NCI-H1436 treated with DMSO at 0.1 percent for 48 hours (cell line): ENCODE data around the gene UBE2H.
"Not testable (repeated sequence)": the region's sequence is repeated elsewhere in the genome, so short reads cannot be mapped to it uniquely, and the experiment has no call there.

Source experiments
- DNase-seq: peaks from one replicate; lab custom pipeline; 2025; lab: John Stamatoyannopoulos, UW

The UBE2H gene

GRCh38 chr7:129872054-129872453 lies 80.7 kb downstream of the UBE2H start:
- no peak for DNase-seq

GRCh38 chr7:129870668-129871067 lies 82.1 kb downstream of the UBE2H start:
- DNase-seq: no peak

- no peak for DNase-seq
Observed at GRCh38 chr7:129866251-129866650, 86.5 kb downstream of the UBE2H start.

- no peak for DNase-seq
Observed at GRCh38 chr7:129865925-129866201, 86.9 kb downstream of the UBE2H start.

- DNase-seq: no peak
Observed at GRCh38 chr7:129865093-129865924, 87.5 kb downstream of the UBE2H start.

GRCh38 chr7:129864676-129865075 lies 88.1 kb downstream of the UBE2H start:
- not testable (repeated sequence) for DNase-seq

GRCh38 chr7:129864042-129864441 lies 88.7 kb downstream of the UBE2H start:
- DNase-seq: no peak

GRCh38 chr7:129862682-129863081 lies 90.1 kb downstream of the UBE2H start:
- no peak for DNase-seq

GRCh38 chr7:129860784-129861183 lies 92.0 kb downstream of the UBE2H start:
- not testable (repeated sequence) for DNase-seq

- no peak for DNase-seq
Observed at GRCh38 chr7:129859183-129859582, 93.6 kb downstream of the UBE2H start.

- no peak for DNase-seq
Observed at GRCh38 chr7:129858490-129858889, 94.3 kb downstream of the UBE2H start.

- DNase-seq: no peak
Observed at GRCh38 chr7:129857313-129857712, 95.4 kb downstream of the UBE2H start.

GRCh38 chr7:129855935-129856717 lies 96.6 kb downstream of the UBE2H start:
- DNase-seq: no peak

GRCh38 chr7:129855234-129855673 lies 97.5 kb downstream of the UBE2H start:
- no peak for DNase-seq

GRCh38 chr7:129854401-129854800 lies 98.4 kb downstream of the UBE2H start:
- DNase-seq: no peak

GRCh38 chr7:129853661-129854268 lies 99.0 kb downstream of the UBE2H start:
- DNase-seq: no peak

- DNase-seq: no peak
Observed at GRCh38 chr7:129851809-129852208, 101.0 kb downstream of the UBE2H start.

- DNase-seq: no peak
Observed at GRCh38 chr7:129851174-129851573, 101.6 kb downstream of the UBE2H start.

- DNase-seq: no peak
Observed at GRCh38 chr7:129848436-129848835, 104.3 kb downstream of the UBE2H start.

- DNase-seq: no peak
Observed at GRCh38 chr7:129845972-129846327, 106.8 kb downstream of the UBE2H start.

GRCh38 chr7:129845178-129845971 lies 107.4 kb downstream of the UBE2H start:
- no peak for DNase-seq
